NB4 (cell line): ENCODE results near the gene LDB3.

ENCODE experiments used
- MYC ChIP-seq: IDR thresholded peaks from 2 replicates; pipeline ENCODE4 v1.6.1; 2011; ENCODE audit warnings: low read depth, low read length
- TF ChIP-seq, protein P1 (sequence below): IDR thresholded peaks from one replicate; pipeline ENCODE4 v1.5.1; 2012; ENCODE audit warnings: low read depth, low read length

DNA sequence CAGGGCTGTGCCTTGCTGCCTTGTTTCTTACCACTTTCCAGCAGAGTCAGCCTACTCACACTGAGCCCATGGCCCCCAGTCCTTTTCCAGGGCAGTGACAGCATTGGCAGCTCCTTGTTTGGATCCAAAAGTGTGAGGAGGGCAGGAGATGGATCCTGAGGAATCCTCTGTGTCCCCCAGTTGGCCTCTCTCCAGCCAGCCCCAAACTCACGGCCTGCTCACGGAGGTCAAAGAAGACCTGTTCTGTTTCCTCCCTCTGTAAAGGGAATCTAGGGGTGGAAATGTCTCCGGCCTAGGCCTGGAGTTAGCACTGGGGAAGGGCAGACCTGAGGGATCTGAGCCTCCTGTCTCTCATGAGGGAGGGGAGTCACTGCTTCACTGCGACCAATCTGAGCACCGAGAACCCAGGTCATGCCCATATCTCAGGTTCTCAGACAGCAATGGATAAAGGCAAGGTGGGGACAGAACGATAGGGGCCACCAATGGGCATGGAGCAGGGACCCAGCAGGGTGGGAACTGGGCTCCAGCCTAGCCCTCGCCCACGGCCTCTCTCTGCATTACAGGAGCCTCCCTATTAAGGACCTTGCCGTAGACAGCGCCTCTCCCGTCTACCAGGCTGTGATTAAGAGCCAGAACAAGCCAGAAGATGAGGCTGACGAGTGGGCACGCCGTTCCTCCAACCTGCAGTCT lies 23.2 kb downstream of the LDB3 start:
- TF ChIP-seq MYC: no peak
- TF ChIP-seq, protein P1, sequence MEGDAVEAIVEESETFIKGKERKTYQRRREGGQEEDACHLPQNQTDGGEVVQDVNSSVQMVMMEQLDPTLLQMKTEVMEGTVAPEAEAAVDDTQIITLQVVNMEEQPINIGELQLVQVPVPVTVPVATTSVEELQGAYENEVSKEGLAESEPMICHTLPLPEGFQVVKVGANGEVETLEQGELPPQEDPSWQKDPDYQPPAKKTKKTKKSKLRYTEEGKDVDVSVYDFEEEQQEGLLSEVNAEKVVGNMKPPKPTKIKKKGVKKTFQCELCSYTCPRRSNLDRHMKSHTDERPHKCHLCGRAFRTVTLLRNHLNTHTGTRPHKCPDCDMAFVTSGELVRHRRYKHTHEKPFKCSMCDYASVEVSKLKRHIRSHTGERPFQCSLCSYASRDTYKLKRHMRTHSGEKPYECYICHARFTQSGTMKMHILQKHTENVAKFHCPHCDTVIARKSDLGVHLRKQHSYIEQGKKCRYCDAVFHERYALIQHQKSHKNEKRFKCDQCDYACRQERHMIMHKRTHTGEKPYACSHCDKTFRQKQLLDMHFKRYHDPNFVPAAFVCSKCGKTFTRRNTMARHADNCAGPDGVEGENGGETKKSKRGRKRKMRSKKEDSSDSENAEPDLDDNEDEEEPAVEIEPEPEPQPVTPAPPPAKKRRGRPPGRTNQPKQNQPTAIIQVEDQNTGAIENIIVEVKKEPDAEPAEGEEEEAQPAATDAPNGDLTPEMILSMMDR: no peak
